Upper lobe of left lung (tissue), 4 donors: ENCODE measurements around the gene NUDC.

Experiments
- EP300 ChIP-seq, 4 donors: sonication (generic); formaldehyde crosslinking; IDR thresholded peaks; one replicate each; pipeline ENCODE4 v1.5.1; 2017; ENCODE audit warnings: antibody characterized with exemption in 4 of 4, control low read depth in 2 of 4
- POLR2A ChIP-seq, 4 donors: fragments of 450-650 bp; IDR thresholded peaks; one replicate each; pipeline ENCODE4 v1.5.1; 2016 to 2017; ENCODE audit warnings: antibody characterized with exemption in 4 of 4, mild to moderate bottlenecking in 2 of 4
- POLR2AphosphoS5 ChIP-seq, 2 donors: sonication (generic); formaldehyde crosslinking; IDR thresholded peaks; one replicate each; pipeline ENCODE4 v1.5.1; 2017; ENCODE audit warnings: antibody characterized with exemption in 2 of 2
- TF ChIP-seq, protein P1 (sequence below), 6 experiments: fragments of 450-650 bp in 4 of 6; fragments of 200-600 bp in 2 of 6; sonication (generic) in 2 of 6; IDR thresholded peaks; one replicate each; pipeline ENCODE4 v1.5.1; 2016 to 2019; ENCODE audit warnings: antibody characterized with exemption in 6 of 6

DNA sequence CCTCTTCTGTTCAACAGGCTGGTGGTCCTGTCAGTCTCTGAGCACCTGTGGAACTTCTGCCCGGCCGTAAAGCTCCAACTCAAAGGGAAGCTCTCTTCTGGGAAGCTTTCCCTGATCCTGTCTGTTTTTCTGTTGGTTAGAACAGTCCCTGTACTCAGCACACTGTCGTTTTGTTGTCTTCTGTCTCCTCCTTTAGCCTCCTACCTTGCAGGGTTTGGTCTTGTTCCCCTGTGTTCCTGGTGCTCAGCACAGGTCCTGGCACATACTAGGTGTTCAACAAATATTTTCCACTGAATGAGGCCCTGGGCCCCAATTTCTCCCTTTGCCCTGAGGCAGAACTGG, 39.1 kb downstream of the NUDC start:
- TF ChIP-seq, protein P1, sequence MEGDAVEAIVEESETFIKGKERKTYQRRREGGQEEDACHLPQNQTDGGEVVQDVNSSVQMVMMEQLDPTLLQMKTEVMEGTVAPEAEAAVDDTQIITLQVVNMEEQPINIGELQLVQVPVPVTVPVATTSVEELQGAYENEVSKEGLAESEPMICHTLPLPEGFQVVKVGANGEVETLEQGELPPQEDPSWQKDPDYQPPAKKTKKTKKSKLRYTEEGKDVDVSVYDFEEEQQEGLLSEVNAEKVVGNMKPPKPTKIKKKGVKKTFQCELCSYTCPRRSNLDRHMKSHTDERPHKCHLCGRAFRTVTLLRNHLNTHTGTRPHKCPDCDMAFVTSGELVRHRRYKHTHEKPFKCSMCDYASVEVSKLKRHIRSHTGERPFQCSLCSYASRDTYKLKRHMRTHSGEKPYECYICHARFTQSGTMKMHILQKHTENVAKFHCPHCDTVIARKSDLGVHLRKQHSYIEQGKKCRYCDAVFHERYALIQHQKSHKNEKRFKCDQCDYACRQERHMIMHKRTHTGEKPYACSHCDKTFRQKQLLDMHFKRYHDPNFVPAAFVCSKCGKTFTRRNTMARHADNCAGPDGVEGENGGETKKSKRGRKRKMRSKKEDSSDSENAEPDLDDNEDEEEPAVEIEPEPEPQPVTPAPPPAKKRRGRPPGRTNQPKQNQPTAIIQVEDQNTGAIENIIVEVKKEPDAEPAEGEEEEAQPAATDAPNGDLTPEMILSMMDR (IDR thresholded peaks at IDR 0.05), result no peak
- TF ChIP-seq POLR2A (IDR thresholded peaks at IDR 0.05) (no peak), EP300 (IDR thresholded peaks at IDR 0.05) (no peak), POLR2AphosphoS5 (IDR thresholded peaks at IDR 0.05) (no peak)
